Endothelial cell (in vitro differentiated cells): ENCODE measurements around the gene CYB5D1. TPM values are rescaled to one million over a fixed set of nuclear protein-coding genes. Genes with fewer than 3 reads are reported as not detected.

Experiments
- DNase-seq: peaks from one replicate; pipeline ENCODE4 v3.0.0; 2021; ENCODE audit warnings: low spot score
- H3K27ac Mint-ChIP-seq: one replicate; pipeline ENCODE4 v1.8.0; 2021; ENCODE audit warnings: mixed read lengths, inconsistent platforms; ENCODE audit not compliant: unreplicated experiment
- H3K27me3 Mint-ChIP-seq: one replicate; pipeline ENCODE4 v1.8.0; 2021; ENCODE audit warnings: mild to moderate bottlenecking, moderate library complexity, mixed read lengths, inconsistent platforms; ENCODE audit not compliant: unreplicated experiment
- H3K36me3 Mint-ChIP-seq: one replicate; pipeline ENCODE4 v1.8.0; 2021; ENCODE audit warnings: mild to moderate bottlenecking, low read depth, mixed read lengths, inconsistent platforms; ENCODE audit not compliant: unreplicated experiment
- H3K4me1 Mint-ChIP-seq: one replicate; pipeline ENCODE4 v1.8.0; 2021; ENCODE audit warnings: mild to moderate bottlenecking, mixed read lengths, inconsistent platforms; ENCODE audit not compliant: unreplicated experiment
- H3K4me3 Mint-ChIP-seq: one replicate; pipeline ENCODE4 v1.8.0; 2021; ENCODE audit warnings: mild to moderate bottlenecking, mixed read lengths, inconsistent platforms; ENCODE audit not compliant: unreplicated experiment
- H3K9me3 Mint-ChIP-seq: one replicate; pipeline ENCODE4 v1.8.0; 2021; ENCODE audit warnings: mixed read lengths, inconsistent platforms; ENCODE audit not compliant: unreplicated experiment
- total RNA-seq: library from RNA; stranded (reverse); fragmentation: NEBNext Ultra II Directional; extraction: Animal tissue kit (Norgen Biotek cat#: 25700); gene quantifications from one replicate; pipeline ENCODE4 v1.2.1, GENCODE V29; 2021; ENCODE audit not compliant: unreplicated experiment
- TF ChIP-seq, protein P1 (sequence below): fragments of 200-600 bp; sonication (generic); IDR thresholded peaks from one replicate; pipeline ENCODE4 v1.5.0; 2021; ENCODE audit warnings: antibody characterized with exemption; ENCODE audit not compliant: unreplicated experiment

The CYB5D1 gene
- total RNA-seq, 1 donor from 2014 or later = 6.4 TPM

GRCh38 chr17:7884581-7885366, 27.0 kb downstream of the CYB5D1 start:
- Mint-ChIP-seq H3K9me3 (no peaks in the 10 kb centered on the region), H3K27ac (no peak overlapping the region), H3K4me1 (peaks cover 9% of the 10 kb centered on the region), H3K4me3 (peak overlapping the region; percentile 87), H3K36me3 (peaks cover under 1% of the 10 kb centered on the region), H3K27me3 (peaks cover 6% of the 10 kb centered on the region)
- peak; percentile 20 for DNase-seq
- TF ChIP-seq, protein P1, sequence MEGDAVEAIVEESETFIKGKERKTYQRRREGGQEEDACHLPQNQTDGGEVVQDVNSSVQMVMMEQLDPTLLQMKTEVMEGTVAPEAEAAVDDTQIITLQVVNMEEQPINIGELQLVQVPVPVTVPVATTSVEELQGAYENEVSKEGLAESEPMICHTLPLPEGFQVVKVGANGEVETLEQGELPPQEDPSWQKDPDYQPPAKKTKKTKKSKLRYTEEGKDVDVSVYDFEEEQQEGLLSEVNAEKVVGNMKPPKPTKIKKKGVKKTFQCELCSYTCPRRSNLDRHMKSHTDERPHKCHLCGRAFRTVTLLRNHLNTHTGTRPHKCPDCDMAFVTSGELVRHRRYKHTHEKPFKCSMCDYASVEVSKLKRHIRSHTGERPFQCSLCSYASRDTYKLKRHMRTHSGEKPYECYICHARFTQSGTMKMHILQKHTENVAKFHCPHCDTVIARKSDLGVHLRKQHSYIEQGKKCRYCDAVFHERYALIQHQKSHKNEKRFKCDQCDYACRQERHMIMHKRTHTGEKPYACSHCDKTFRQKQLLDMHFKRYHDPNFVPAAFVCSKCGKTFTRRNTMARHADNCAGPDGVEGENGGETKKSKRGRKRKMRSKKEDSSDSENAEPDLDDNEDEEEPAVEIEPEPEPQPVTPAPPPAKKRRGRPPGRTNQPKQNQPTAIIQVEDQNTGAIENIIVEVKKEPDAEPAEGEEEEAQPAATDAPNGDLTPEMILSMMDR = no peak

DNA sequence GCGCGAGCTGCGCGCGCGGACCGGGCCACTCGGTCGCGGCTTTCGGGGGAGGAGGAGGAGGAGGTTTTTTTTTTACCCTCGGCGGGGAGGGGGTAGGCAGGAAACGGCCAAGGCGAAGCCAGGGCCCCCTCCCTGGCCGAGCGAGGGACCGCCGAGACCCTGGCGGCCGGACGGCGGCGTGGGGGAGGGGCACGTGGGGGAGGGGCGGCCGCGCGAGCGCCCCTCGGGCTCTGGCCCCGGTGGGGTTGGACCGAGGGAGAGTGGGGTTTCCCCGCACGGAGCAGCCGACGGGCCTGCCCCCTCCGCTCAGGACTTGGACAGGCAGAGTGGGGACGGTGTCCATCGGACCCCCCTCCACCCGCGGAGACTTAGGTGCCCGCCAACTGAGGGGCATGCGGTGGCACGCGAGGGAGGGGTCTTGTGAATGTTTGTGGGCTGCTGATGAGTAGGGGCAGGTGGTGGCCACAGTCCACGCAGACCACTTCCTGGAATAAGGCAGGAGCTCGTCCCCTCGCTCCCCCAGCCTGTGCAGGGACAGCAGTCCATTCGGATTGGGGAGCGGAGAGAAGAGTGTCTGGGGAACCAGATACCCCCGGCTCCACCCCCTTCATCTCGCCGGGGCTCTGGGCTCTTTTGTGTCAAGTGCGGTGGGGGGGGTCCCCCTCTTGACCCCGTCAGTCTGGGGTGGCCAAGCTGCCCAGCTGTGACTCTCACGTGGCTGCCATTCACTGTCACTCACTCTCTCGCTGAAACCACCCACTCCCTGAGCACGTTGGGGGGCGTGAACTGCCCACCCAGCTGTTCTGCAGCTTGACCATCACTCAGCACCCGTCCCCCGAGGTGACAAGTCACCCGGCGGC, 27.8 kb downstream of the CYB5D1 start:
- no peak overlapping the region for H3K27ac Mint-ChIP-seq
- H3K27me3 Mint-ChIP-seq = peaks cover 8% of the 10 kb centered on the region
- peaks cover 14% of the 10 kb centered on the region for H3K4me1 Mint-ChIP-seq
- peak; percentile 51 for DNase-seq
- TF ChIP-seq, protein P1 = no peak
- H3K9me3 Mint-ChIP-seq = no peaks in the 10 kb centered on the region
- peaks cover 8% of the 10 kb centered on the region for H3K36me3 Mint-ChIP-seq
- no peak overlapping the region for H3K4me3 Mint-ChIP-seq

- peak; percentile 44 for DNase-seq
- Mint-ChIP-seq H3K27me3 (peaks cover 8% of the 10 kb centered on the region), H3K9me3 (no peaks in the 10 kb centered on the region), H3K4me3 (no peak overlapping the region), H3K27ac (no peak overlapping the region), H3K4me1 (peaks cover 14% of the 10 kb centered on the region), H3K36me3 (peaks cover 9% of the 10 kb centered on the region)
- TF ChIP-seq, protein P1 = no peak
Observed at GRCh38 chr17:7886227-7887037, 28.6 kb downstream of the CYB5D1 start.

- Mint-ChIP-seq H3K9me3 (no peaks in the 10 kb centered on the region), H3K27ac (no peak overlapping the region), H3K4me3 (no peak overlapping the region), H3K4me1 (peaks cover 14% of the 10 kb centered on the region), H3K27me3 (peaks cover 8% of the 10 kb centered on the region), H3K36me3 (peaks cover 14% of the 10 kb centered on the region)
- TF ChIP-seq, protein P1 = no peak
- no peak for DNase-seq
Observed at GRCh38 chr17:7887038-7887481, 29.3 kb downstream of the CYB5D1 start.
